Osteoblast (primary cell): Measurements from ENCODE around the gene CYB5R2. TPM values are rescaled to one million over a fixed set of nuclear protein-coding genes. Genes with fewer than 3 reads are reported as not detected.

Experiments used
- DNase-seq: peaks from one replicate; pipeline ENCODE4 v3.0.0; 2011; ENCODE audit warnings: low spot score, mixed read lengths; ENCODE audit not compliant: insufficient read length; ENCODE audit errors: missing footprints
- H2AFZ ChIP-seq: 2 replicates; pipeline ENCODE4 v1.6.0; 2011; ENCODE audit warnings: mild to moderate bottlenecking, low read length
- H3K27ac ChIP-seq: 2 replicates; pipeline ENCODE4 v1.5.1; 2011; ENCODE audit warnings: mild to moderate bottlenecking, low read depth, low read length, moderate library complexity
- H3K27me3 ChIP-seq: 2 replicates; pipeline ENCODE4 v1.6.0; 2012; ENCODE audit warnings: mild to moderate bottlenecking, control low read depth, inconsistent platforms, low read length, moderate library complexity; ENCODE audit not compliant: insufficient read depth
- H3K36me3 ChIP-seq: 2 replicates; pipeline ENCODE4 v1.5.1; 2011; ENCODE audit warnings: mild to moderate bottlenecking, low read length, control low read depth, moderate library complexity; ENCODE audit not compliant: insufficient read depth
- H3K4me1 ChIP-seq: 2 replicates; pipeline ENCODE4 v1.5.1; 2011; ENCODE audit warnings: mild to moderate bottlenecking, low read length, control low read depth, moderate library complexity; ENCODE audit not compliant: insufficient read depth
- H3K4me2 ChIP-seq: 2 replicates; pipeline ENCODE4 v1.6.0; 2011; ENCODE audit warnings: mild to moderate bottlenecking, low read length; ENCODE audit not compliant: insufficient read depth
- H3K4me3 ChIP-seq: fragments of 200-600 bp; sonication (generic); 3 replicates; pipeline ENCODE4 v1.5.1; 2012; ENCODE audit warnings: mild to moderate bottlenecking, low read length, inconsistent platforms; ENCODE audit not compliant: insufficient read depth
- H3K79me2 ChIP-seq: 2 replicates; pipeline ENCODE4 v1.6.0; 2012; ENCODE audit warnings: mild to moderate bottlenecking, low read length, control low read depth, inconsistent platforms; ENCODE audit not compliant: insufficient read depth
- H3K9me3 ChIP-seq: 2 replicates; pipeline ENCODE4 v1.5.1; 2011; ENCODE audit warnings: low read depth, low read length, control low read depth
- H4K20me1 ChIP-seq: 2 replicates; pipeline ENCODE4 v1.6.0; 2012; ENCODE audit warnings: mild to moderate bottlenecking, low read length, control low read depth; ENCODE audit not compliant: insufficient read depth
- CTCF ChIP-seq: IDR thresholded peaks from 2 replicates; pipeline ENCODE4 v1.5.1; 2011; ENCODE audit warnings: mild to moderate bottlenecking, low read depth, low read length, moderate library complexity; ENCODE audit errors: extremely low read depth
- total RNA-seq: library from RNA; depleted of rRNA; stranded (reverse); fragments of >200 nt; gene quantifications from 2 replicates; pipeline ENCODE4 v1.2.3, GENCODE V29; 2012

CYB5R2 gene
- total RNA-seq, 1 donor, result 14.8 TPM

- H3K4me2 ChIP-seq, result no peak overlapping the region
- H4K20me1 ChIP-seq, result no peaks in the 10 kb centered on the region
- peaks cover 3% of the 10 kb centered on the region for H3K36me3 ChIP-seq
- peaks cover 3% of the 10 kb centered on the region for H3K4me1 ChIP-seq
- peak; percentile 90 for DNase-seq
- TF ChIP-seq CTCF, result no peak
- H3K27ac ChIP-seq, result peak overlapping the region; percentile 12
- no peaks in the 10 kb centered on the region for H3K79me2 ChIP-seq
- no peaks in the 10 kb centered on the region for H3K9me3 ChIP-seq
- no peak overlapping the region for H3K4me3 ChIP-seq
- peak overlapping the region; percentile 54 for H2AFZ ChIP-seq
- no peaks in the 10 kb centered on the region for H3K27me3 ChIP-seq
These were observed 35.7 kb downstream of the CYB5R2 start for GRCh38 chr11:7637447-7638157.

GRCh38 chr11:7636350-7636749 lies 37.0 kb downstream of the CYB5R2 start:
- no peaks in the 10 kb centered on the region for H3K27me3 ChIP-seq
- no peak overlapping the region for H2AFZ ChIP-seq
- H3K79me2 ChIP-seq, result no peaks in the 10 kb centered on the region
- no peak overlapping the region for H3K27ac ChIP-seq
- no peak for DNase-seq
- peaks cover 2% of the 10 kb centered on the region for H3K36me3 ChIP-seq
- no peak overlapping the region for H3K4me3 ChIP-seq
- no peaks in the 10 kb centered on the region for H3K9me3 ChIP-seq
- H3K4me2 ChIP-seq, result no peak overlapping the region
- H4K20me1 ChIP-seq, result no peaks in the 10 kb centered on the region
- TF ChIP-seq CTCF, result no peak
- peaks cover 3% of the 10 kb centered on the region for H3K4me1 ChIP-seq

- no peak for TF ChIP-seq CTCF
- Histone ChIP-seq H3K27me3 (no peaks in the 10 kb centered on the region), H3K4me3 (no peak overlapping the region), H4K20me1 (no peaks in the 10 kb centered on the region), H3K4me1 (peaks cover 3% of the 10 kb centered on the region), H3K79me2 (no peaks in the 10 kb centered on the region), H3K27ac (no peak overlapping the region), H2AFZ (no peak overlapping the region), H3K36me3 (no peaks in the 10 kb centered on the region), H3K9me3 (no peaks in the 10 kb centered on the region), H3K4me2 (no peak overlapping the region)
- DNase-seq, result no peak
These were observed 37.6 kb downstream of the CYB5R2 start for GRCh38 chr11:7635708-7636107.

GRCh38 chr11:7635137-7635536 lies 38.2 kb downstream of the CYB5R2 start:
- H3K79me2 ChIP-seq, result no peaks in the 10 kb centered on the region
- H3K27ac ChIP-seq, result no peak overlapping the region
- H3K4me1 ChIP-seq, result peaks cover 3% of the 10 kb centered on the region
- no peaks in the 10 kb centered on the region for H4K20me1 ChIP-seq
- H3K27me3 ChIP-seq, result no peaks in the 10 kb centered on the region
- DNase-seq, result no peak
- H3K4me2 ChIP-seq, result no peak overlapping the region
- H3K36me3 ChIP-seq, result no peaks in the 10 kb centered on the region
- no peak overlapping the region for H3K4me3 ChIP-seq
- no peak for TF ChIP-seq CTCF
- no peak overlapping the region for H2AFZ ChIP-seq
- no peaks in the 10 kb centered on the region for H3K9me3 ChIP-seq
